HG03066 (cell line): ENCODE results near the gene NDUFS4.
"Not testable (repeated sequence)": the region's sequence is repeated elsewhere in the genome, so short reads cannot be mapped to it uniquely, and the experiment has no call there.

ENCODE experiments used
- ATAC-seq: cut with Tn5 transposase; IDR thresholded peaks from one replicate; pipeline ENCODE4 v1.9.1; 2021; ENCODE audit warnings: low read depth; ENCODE audit not compliant: unreplicated experiment

NDUFS4 gene

GRCh38 chr5:53645078-53645477 lies 84.6 kb downstream of the NDUFS4 start:
- ATAC-seq = no peak

GRCh38 chr5:53649352-53649751 lies 88.9 kb downstream of the NDUFS4 start:
- no peak for ATAC-seq

- ATAC-seq = not testable (repeated sequence)
Measured at GRCh38 chr5:53660573-53660972, 100.1 kb downstream of the NDUFS4 start.

GRCh38 chr5:53665313-53665712 lies 104.9 kb downstream of the NDUFS4 start:
- not testable (repeated sequence) for ATAC-seq

GRCh38 chr5:53667621-53668020 lies 107.2 kb downstream of the NDUFS4 start:
- no peak for ATAC-seq

GRCh38 chr5:53671447-53671846 lies 111.0 kb downstream of the NDUFS4 start:
- ATAC-seq = no peak

- ATAC-seq = no peak
Measured at GRCh38 chr5:53674121-53674520, 113.7 kb downstream of the NDUFS4 start.

- no peak for ATAC-seq
Measured at GRCh38 chr5:53677632-53678031, 117.2 kb downstream of the NDUFS4 start.

- ATAC-seq = no peak
Measured at GRCh38 chr5:53678981-53679660, 118.7 kb downstream of the NDUFS4 start.

GRCh38 chr5:53681079-53681478 lies 120.6 kb downstream of the NDUFS4 start:
- ATAC-seq = no peak

GRCh38 chr5:53691014-53691413 lies 130.6 kb downstream of the NDUFS4 start:
- no peak for ATAC-seq

- ATAC-seq = no peak
Measured at GRCh38 chr5:53694520-53695022, 134.1 kb downstream of the NDUFS4 start.

GRCh38 chr5:53710405-53710804 lies 150.0 kb downstream of the NDUFS4 start:
- ATAC-seq = not testable (repeated sequence)

GRCh38 chr5:53712327-53712726 lies 151.9 kb downstream of the NDUFS4 start:
- ATAC-seq = no peak

GRCh38 chr5:53713978-53714666 lies 153.7 kb downstream of the NDUFS4 start:
- no peak for ATAC-seq

GRCh38 chr5:53714667-53715010 lies 154.2 kb downstream of the NDUFS4 start:
- no peak for ATAC-seq

- ATAC-seq = no peak
Measured at GRCh38 chr5:53726121-53726520, 165.7 kb downstream of the NDUFS4 start.

GRCh38 chr5:53730943-53731342 lies 170.5 kb downstream of the NDUFS4 start:
- no peak for ATAC-seq
